GM21723 (cell line): ENCODE data around the gene ENAM.
"Not testable (repeated sequence)": the region's sequence is repeated elsewhere in the genome, so short reads cannot be mapped to it uniquely, and the experiment has no call there.

Experiments
- ATAC-seq: cut with Tn5 transposase; IDR thresholded peaks from one replicate; pipeline ENCODE4 v1.9.1; 2021; ENCODE audit warnings: mild to moderate bottlenecking, moderate library complexity; ENCODE audit not compliant: unreplicated experiment

The ENAM gene

DNA sequence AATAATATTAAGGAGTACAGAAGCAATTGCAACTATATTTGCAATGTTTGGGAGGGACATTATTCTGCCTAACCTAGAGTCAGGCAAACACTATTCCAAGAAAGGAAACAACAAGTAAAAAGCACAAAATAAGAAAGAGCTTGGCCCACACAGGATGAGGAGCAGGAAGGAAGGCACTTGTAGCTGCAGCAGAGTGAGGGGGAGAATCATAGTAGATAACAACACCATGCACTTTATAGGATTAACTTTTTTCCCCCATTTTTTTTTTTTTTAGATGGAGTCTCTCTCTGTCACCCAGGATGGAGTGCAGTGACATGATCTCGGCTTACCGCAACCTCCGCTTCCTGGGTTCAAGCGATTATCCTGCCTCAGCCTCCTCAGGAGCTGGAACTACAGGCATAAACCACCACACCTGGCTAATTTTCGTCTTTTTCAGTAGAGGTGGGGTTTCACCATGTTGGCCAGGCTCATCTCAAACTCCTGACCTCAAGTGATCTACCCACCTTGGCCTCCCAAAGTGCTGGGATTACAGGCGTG lies 48.1 kb downstream of the ENAM start:
- ATAC-seq = no peak

DNA sequence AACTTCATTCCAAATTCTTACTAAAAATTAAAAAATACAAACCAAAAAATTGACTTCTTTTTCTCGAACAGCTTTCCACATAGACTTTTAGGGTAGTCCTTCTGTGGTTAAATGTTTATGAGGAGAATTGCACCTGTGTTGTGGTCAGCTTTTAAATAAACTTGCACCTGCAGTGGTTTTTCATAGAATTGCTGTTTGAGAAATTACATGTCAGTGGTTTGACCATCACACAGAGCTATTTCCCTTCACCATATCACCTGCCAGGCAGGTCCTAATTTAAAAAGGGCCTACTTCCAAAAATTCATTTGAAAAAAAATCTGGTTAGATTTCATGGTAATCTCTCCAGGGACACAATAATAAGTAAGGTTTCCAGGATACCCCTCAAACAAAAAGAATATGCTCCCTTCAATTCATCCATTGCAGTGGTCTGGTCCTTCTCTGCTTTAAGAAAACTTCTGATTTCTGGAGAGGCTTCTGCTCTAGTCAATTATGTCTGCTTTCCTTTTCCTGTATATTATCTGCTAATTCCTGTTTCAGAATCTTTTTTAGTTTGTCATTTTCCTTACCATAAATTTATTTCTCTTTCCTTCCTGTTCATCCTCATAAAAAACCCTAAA lies 49.9 kb downstream of the ENAM start:
- ATAC-seq = peak; percentile 88

DNA sequence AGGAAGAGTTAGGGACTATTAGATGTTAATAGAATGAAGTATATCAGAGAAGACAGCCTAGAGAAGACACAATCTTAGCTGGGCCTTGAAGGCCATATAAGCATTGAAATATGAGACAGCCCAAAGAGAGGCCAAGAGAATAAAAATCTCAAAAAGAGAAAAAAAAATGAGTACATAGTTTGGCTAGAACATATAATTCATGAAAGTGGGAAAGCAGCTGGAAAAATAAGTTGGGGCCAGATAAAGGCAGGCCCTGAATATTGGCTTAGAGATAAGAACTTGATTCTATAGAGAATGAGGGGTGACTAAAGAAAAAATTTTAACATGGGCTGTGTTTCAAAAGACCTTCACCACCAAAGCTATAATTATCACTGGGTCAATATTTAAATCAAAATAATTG lies 52.4 kb downstream of the ENAM start:
- no peak for ATAC-seq

- ATAC-seq = peak; percentile 44
Measured at GRCh38 chr4:70681704-70682103, 53.2 kb downstream of the ENAM start.

- ATAC-seq = not testable (repeated sequence)
Measured at GRCh38 chr4:70682142-70682541, 53.6 kb downstream of the ENAM start.

GRCh38 chr4:70687392-70687791 lies 58.8 kb downstream of the ENAM start:
- no peak for ATAC-seq

DNA sequence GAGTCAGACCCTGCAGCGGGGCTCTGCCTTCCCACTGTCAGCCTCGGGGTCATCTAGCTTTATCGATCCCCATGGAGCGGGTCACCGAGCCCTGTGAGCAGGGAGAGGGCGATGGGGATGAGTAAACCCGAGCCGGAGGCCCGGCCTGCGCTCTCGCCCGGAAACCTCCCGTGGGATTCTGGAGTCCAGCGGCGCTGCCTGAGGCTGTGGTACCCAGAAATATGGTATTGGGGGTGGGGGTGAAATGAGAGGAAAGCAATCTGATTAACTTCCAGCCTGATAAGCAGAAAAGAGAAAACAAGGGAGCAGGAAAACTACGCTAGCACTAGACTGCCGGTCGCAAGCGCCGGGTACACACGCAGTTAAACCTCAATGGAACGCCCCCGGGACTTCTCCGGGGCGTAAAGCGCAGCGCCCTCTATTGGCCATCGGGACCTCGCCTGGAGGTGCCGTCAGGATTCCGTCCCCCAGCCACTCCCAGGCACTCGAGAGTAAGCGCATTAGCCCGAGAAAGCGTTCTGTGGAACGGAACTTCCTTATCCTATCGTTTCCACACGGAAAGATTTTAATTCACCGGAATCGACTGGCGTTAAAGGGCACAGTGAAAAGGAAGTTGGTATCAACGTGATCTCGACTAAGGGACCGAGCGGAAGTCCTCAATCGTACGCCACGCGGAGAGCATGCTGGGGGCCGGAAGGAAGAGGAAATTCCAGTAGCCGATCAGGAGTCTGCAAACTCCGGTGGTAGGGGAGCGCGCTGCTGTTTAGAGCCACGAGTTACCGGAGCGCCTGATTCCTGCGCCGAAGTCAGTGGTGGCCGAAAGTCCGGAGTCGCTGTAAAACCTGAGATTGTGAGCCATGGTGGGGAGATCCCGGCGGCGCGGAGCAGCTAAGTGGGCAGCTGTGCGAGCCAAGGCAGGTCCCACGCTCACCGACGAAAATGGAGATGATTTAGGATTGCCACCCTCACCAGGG lies 59.6 kb downstream of the ENAM start, which contains the start of gene UTP3:
Gene UTP3, plus strand, starts transcription at position 712 of the 974 bp plus-strand sequence. Its CDS starts 146 bp downstream, at position 858.
- ATAC-seq = peak; percentile 92

DNA sequence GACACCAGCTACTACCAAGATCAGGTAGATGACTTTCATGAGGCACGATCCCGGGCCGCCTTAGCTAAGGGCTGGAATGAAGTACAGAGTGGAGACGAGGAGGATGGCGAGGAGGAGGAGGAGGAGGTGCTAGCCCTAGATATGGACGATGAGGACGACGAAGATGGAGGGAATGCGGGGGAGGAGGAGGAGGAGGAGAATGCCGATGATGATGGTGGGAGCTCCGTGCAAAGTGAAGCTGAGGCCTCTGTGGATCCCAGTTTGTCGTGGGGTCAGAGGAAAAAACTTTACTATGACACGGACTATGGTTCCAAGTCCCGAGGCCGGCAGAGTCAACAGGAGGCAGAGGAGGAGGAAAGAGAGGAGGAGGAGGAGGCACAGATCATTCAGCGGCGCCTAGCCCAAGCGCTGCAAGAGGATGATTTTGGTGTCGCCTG lies 60.3 kb downstream of the ENAM start:
- ATAC-seq = peak; percentile 7

GRCh38 chr4:70691661-70692060 lies 63.1 kb downstream of the ENAM start:
- no peak for ATAC-seq

DNA sequence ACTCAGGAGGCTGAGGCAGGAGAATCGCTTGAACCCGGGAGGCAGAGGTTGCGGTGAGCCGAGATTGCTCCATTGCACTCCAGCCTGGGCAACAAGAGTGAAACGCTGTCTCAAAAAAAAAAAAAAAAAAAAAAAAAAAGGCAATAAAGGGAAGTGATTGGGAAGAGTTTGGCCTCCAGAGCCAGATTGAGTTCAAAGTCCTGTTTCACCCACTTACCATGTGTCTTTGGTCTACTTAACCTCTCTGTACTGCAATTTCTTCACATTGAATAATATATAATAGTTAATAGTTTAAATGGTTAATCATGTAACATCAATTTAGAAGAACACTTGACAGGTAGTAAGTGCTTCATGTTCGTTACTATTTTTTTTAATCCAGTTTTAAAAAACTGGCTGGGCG lies 66.1 kb downstream of the ENAM start:
- not testable (repeated sequence) for ATAC-seq
